ENCODE results near the gene PIANP.
A peak's percentile ranks its signal among the peaks of the same experiment; 100 is the strongest.

The PIANP gene

GRCh38 chr12:6664902-6665301, 35.7 kb downstream of the PIANP start:
- DNase-seq, result no peak

- DNase-seq, result peak; percentile 99
These were observed 37.5 kb downstream of the PIANP start, which contains the start of gene ING4 for GRCh38 chr12:6662906-6663742. ING4 (minus strand) TSS chr12:6663119; CDS start chr12:6663101, 18 bp downstream.

GRCh38 chr12:6662602-6662905, 38.1 kb downstream of the PIANP start:
- no peak for DNase-seq

GRCh38 chr12:6653987-6654386, 46.6 kb downstream of the PIANP start:
- DNase-seq, result no peak

- DNase-seq, result no peak
These were observed 47.3 kb downstream of the PIANP start for GRCh38 chr12:6653342-6653741.

GRCh38 chr12:6652391-6652790, 48.2 kb downstream of the PIANP start:
- no peak for DNase-seq

- no peak for DNase-seq
These were observed 49.8 kb downstream of the PIANP start for GRCh38 chr12:6650832-6651231.

GRCh38 chr12:6647083-6647604, 53.5 kb downstream of the PIANP start, which contains the start of gene ACRBP:
ACRBP (minus strand) TSS chr12:6647432; CDS start chr12:6647366, 66 bp downstream.
- peak; percentile 28 to 66 for DNase-seq

GRCh38 chr12:6646276-6647082, 54.1 kb downstream of the PIANP start:
- no peak for DNase-seq

GRCh38 chr12:6644903-6645302, 55.7 kb downstream of the PIANP start:
- DNase-seq, result no peak

GRCh38 chr12:6644257-6644596, 56.4 kb downstream of the PIANP start:
- peak in 1 of 2 donors; percentile 38 for DNase-seq
